SJSA1 (cell line): ENCODE results near the gene GJA5. TPM values are rescaled to one million over a fixed set of nuclear protein-coding genes. Genes with fewer than 3 reads are reported as not detected.

Experiments used
- DNase-seq, 2 experiments: peaks; one replicate each; pipeline ENCODE4 v3.0.0-alpha.2; 2015 to 2020; ENCODE audit warnings: low spot score in 2 of 2, low read depth in 1 of 2
- H3K27ac ChIP-seq: fragments of 250-450 bp; sonication (Bioruptor Pico); 2 replicates; pipeline ENCODE4 v1.5.1; 2020; ENCODE audit warnings: mild to moderate bottlenecking, moderate library complexity
- H3K27me3 ChIP-seq: fragments of 250-450 bp; sonication (Bioruptor Pico); replicated peaks from 2 replicates; pipeline ENCODE4 v1.5.1; 2020; ENCODE audit warnings: mild to moderate bottlenecking, moderate library complexity
- H3K36me3 ChIP-seq: fragments of 250-450 bp; sonication (Bioruptor Pico); 2 replicates; pipeline ENCODE4 v1.5.1; 2020; ENCODE audit warnings: mild to moderate bottlenecking
- H3K4me1 ChIP-seq: fragments of 250-450 bp; sonication (Bioruptor Pico); replicated peaks from 2 replicates; pipeline ENCODE4 v1.6.1; 2021; ENCODE audit warnings: mild to moderate bottlenecking
- H3K4me3 ChIP-seq: fragments of 250-450 bp; sonication (Bioruptor Pico); 2 replicates; pipeline ENCODE4 v1.5.1; 2020; ENCODE audit warnings: mild to moderate bottlenecking
- H3K9me3 ChIP-seq: fragments of 250-450 bp; sonication (Bioruptor Pico); replicated peaks from 2 replicates; pipeline ENCODE4 v1.5.1; 2020; ENCODE audit warnings: mild to moderate bottlenecking
- total RNA-seq: library from RNA; depleted of rRNA; stranded (reverse); fragments of >200 nt; shearing (Covaris generic); gene quantifications from 2 replicates; pipeline ENCODE4 v1.2.3, GENCODE V29; 2014

The GJA5 gene
- total RNA-seq, 1 experiment from 2014 or later: not detected

DNA sequence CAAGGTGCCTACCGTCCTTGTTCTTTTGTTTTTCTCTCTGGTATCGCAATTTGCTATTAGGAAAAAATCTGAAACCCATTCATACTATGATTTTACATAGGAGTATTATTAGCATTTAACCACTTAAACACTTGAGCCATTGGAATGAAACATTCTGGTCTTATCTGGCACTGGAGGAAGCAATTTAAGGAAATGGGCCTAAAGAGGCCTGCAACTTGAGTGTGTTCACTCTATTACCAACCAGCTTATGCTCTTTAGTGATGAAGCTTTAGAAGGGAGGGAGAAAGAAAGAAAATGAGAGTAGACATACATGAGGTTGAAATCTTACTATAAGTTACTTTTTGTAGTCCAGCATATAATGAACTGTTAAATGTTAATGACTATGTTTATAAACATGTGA, 5.7 kb downstream of the GJA5 start:
- H3K27me3 ChIP-seq: no peaks in the 10 kb centered on the region
- H3K36me3 ChIP-seq: no peaks in the 10 kb centered on the region
- no peak for DNase-seq
- H3K4me1 ChIP-seq: no peaks in the 10 kb centered on the region
- no peak overlapping the region for H3K4me3 ChIP-seq
- no peak overlapping the region for H3K27ac ChIP-seq
- no peaks in the 10 kb centered on the region for H3K9me3 ChIP-seq

DNA sequence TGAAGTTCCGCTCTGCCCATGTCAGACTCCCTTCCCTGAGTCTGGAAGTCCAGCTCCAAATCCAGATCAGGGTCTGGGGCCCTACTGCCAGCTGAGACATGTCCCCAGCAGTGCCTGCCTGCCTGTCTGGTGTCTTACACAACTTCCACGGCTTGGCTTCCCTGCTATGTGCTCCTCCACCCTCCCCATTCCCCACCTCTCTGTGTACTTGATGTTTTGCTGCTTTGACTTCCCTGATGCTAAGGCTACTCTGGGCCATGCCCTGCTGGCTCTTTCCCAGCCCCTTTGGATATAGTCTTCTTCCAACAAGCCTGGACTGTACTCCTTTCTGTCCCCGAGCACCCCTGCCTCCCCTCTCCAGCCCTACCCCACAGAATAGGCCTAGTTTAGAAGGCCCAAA, 7.3 kb downstream of the GJA5 start:
- no peaks in the 10 kb centered on the region for H3K4me1 ChIP-seq
- H3K9me3 ChIP-seq: no peaks in the 10 kb centered on the region
- H3K4me3 ChIP-seq: no peak overlapping the region
- DNase-seq: no peak
- no peak overlapping the region for H3K27ac ChIP-seq
- no peaks in the 10 kb centered on the region for H3K36me3 ChIP-seq
- no peaks in the 10 kb centered on the region for H3K27me3 ChIP-seq

DNA sequence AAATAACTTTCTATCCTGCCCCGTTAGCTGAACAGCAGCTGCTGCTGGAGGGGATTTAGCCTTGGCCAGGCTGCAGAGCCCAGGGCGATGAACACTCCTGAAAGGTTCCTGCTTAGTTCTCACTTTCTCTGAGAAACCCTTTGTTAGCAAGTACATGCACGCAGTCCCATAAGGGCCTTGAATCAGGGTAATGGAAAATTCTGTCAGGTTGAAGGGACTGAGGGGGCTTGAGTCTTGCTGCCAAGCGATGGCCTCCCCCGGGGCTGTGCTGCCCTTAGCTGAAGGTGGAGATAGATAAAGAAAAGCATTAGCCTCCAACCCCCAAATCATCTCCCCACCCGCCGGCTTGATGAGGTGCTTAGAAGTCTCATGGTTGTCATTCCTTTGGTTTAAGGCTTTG, 7.9 kb downstream of the GJA5 start:
- no peaks in the 10 kb centered on the region for H3K4me1 ChIP-seq
- H3K36me3 ChIP-seq: no peaks in the 10 kb centered on the region
- H3K27ac ChIP-seq: no peak overlapping the region
- no peaks in the 10 kb centered on the region for H3K27me3 ChIP-seq
- DNase-seq: no peak
- no peaks in the 10 kb centered on the region for H3K9me3 ChIP-seq
- no peak overlapping the region for H3K4me3 ChIP-seq

DNA sequence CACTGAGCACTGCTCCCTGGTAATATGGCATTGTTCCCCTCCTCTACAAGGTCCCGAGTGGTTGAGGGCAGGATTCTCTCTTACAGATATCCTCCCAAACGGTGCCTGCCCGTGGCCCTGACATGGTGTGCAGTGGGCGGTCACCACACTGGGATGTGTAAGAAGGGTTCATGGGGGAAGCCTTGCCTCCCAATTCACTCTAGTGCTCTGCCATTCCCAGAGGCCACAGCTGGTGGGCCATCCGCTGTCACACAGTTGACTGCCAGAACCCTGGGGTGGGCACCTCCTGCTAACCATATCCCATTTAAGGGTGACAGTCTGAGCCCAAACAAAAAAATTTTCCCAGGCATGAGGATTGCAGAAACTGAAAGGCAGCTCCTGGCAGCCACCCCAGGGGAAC, 9.1 kb downstream of the GJA5 start:
- Histone ChIP-seq H3K36me3 (no peaks in the 10 kb centered on the region), H3K9me3 (no peaks in the 10 kb centered on the region), H3K4me3 (no peak overlapping the region), H3K27ac (no peak overlapping the region), H3K27me3 (no peaks in the 10 kb centered on the region), H3K4me1 (no peaks in the 10 kb centered on the region)
- no peak for DNase-seq

DNA sequence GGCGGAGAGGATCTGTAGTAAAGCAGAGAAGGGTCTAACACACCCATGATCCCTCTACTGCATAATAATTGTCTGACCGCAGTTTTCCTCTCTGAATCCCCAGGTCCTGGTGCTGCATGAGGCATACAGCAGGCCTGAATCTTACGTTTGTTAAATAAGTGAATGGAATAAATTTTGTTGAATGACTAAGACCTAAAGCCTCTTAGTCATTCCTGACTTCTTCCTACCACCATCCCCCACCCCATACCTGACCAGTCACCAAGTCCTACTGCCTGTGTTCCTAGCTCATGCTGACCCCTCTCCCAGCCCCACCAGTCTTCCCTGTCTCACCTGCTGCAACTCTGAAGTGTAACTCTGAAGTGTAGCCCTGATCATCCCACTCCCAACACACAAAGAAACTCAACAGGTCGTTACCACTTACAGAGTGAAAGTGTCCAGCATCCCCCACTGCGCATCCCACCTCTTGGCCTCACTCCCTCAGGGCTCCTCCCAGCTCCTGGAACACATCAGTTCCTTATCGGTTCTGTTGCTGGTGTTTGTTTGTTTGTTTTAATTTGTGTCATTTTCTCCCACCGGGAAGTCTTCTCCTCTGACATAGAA, 9.7 kb downstream of the GJA5 start:
- no peaks in the 10 kb centered on the region for H3K9me3 ChIP-seq
- DNase-seq: no peak
- H3K4me3 ChIP-seq: no peak overlapping the region
- H3K27me3 ChIP-seq: no peaks in the 10 kb centered on the region
- no peaks in the 10 kb centered on the region for H3K36me3 ChIP-seq
- H3K4me1 ChIP-seq: no peaks in the 10 kb centered on the region
- no peak overlapping the region for H3K27ac ChIP-seq

DNA sequence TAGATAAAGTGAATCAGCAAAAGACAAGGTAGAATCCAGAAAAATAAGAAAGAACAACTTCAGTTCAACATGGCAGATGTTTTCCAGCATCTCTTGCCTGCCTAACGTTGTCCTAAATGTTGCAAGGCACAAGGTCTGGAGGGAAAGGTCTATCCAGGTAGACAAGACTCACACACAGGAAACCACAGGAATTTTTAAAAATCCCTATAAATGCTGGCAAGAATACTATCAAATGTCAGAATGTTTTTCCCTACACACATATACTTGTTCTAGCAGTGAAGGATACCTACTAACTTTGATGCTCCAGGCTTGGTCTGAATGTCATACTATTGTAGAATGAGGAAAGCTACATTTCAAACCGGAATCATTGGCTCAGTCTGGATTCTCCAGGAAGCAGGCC, 10.6 kb downstream of the GJA5 start:
- no peak for DNase-seq
- no peaks in the 10 kb centered on the region for H3K36me3 ChIP-seq
- no peaks in the 10 kb centered on the region for H3K27me3 ChIP-seq
- no peaks in the 10 kb centered on the region for H3K9me3 ChIP-seq
- no peaks in the 10 kb centered on the region for H3K4me1 ChIP-seq
- no peak overlapping the region for H3K4me3 ChIP-seq
- no peak overlapping the region for H3K27ac ChIP-seq

DNA sequence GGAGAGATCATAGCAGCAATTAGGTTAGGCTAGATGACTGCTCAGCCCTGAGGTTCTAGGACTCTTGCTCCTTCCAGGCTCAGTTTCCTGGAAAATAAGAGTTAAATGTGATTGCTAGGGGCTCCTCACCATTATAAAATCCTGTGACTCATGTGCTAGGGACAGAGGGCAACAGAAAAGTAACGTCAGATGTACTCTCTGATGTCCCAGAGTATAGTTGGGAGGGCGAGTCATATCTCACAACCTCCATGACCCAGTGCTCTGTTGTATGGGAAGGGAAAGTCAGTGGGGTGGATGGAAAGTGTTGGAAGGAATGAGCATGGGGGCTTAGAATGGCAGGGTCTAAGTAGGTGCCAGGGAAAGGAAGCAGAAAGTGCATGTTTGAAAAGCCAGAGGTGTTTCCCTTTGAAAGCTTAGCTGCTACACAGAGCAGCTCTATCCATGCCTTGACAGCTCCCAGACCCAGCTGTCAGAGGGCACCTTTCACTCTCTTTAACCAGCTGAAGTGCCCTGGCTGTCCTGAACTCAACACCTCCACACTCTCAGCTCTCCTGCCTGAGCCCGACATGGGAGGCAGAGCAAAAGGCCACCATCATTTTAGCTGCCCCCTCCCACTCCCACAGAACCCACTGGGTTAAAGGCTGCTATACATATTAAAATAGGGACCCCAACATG, 11.6 kb downstream of the GJA5 start:
- DNase-seq: no peak
- Histone ChIP-seq H3K27ac (no peak overlapping the region), H3K4me3 (no peak overlapping the region), H3K9me3 (no peaks in the 10 kb centered on the region), H3K27me3 (no peaks in the 10 kb centered on the region), H3K4me1 (no peaks in the 10 kb centered on the region), H3K36me3 (no peaks in the 10 kb centered on the region)

DNA sequence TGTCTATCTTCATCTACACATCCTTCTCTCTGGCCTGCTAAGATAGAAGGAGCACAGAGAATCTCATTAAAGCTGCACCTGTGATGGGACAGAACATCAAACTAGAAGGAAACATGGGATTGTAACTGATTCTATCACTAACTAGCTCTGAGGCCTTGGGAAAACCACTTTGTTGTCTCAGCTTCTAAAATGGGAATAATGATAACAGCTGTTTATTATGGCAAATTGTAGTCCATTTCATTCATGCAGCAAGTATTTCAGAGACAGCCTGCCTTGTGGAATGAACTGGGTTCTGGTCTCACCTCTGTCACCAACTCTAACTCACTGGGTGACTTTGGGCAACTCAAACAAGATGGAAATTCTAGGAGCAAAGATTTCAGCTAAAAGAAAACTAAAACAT, 12.4 kb downstream of the GJA5 start:
- Histone ChIP-seq H3K27ac (no peak overlapping the region), H3K4me1 (no peaks in the 10 kb centered on the region), H3K27me3 (no peaks in the 10 kb centered on the region), H3K36me3 (no peaks in the 10 kb centered on the region), H3K9me3 (no peaks in the 10 kb centered on the region), H3K4me3 (no peak overlapping the region)
- no peak for DNase-seq

DNA sequence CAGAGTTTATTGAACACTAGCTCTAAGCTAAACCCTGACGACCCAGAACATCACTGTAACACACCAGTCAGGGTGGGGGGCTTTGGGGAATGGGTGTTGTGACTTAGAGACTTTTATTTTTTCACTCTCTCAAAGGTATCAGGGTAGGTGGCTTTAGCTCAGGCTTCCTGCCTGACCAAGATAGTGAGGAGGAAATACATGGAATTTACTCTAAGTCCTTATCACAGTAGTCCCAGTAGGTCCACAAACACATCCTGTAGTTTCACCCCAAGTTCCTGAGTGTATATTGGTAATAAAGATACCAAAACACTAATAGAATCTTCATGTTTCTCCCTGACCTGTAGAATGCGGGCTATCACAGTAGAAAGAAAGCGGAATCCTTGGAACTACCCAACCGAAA, 15.1 kb downstream of the GJA5 start:
- H3K4me1 ChIP-seq: no peaks in the 10 kb centered on the region
- H3K27ac ChIP-seq: no peak overlapping the region

DNA sequence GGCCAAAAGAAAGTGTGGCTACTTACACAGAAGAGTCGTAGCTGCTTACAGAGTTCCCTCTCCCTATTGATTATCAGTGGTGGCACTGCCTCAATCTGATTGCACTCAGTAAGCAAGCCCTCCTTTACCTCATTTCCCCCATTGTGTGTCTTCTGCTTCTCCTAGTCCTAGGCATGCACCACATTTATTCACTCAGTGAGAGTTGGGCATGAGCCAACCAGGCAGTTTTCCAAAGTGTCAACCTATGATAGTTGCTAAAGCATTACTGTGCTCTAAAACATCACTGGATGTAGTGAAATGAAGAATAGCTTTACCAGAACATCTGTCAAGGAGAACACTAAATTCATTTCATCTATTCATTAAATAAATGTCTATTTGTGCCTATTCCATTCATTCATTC, 19.3 kb downstream of the GJA5 start:
- Histone ChIP-seq H3K4me3 (no peak overlapping the region), H3K27ac (no peak overlapping the region), H3K36me3 (no peaks in the 10 kb centered on the region), H3K27me3 (no peaks in the 10 kb centered on the region; the same call in 1 of the 2 replicates), H3K9me3 (no peaks in the 10 kb centered on the region), H3K4me1 (no peaks in the 10 kb centered on the region)
- no peak for DNase-seq

More for the DNA sequence above, 15.1 kb downstream of the GJA5 start:
- H3K36me3 ChIP-seq: no peaks in the 10 kb centered on the region
- no peak for DNase-seq
- H3K4me3 ChIP-seq: no peak overlapping the region
- no peaks in the 10 kb centered on the region for H3K27me3 ChIP-seq
- H3K9me3 ChIP-seq: no peaks in the 10 kb centered on the region

DNA sequence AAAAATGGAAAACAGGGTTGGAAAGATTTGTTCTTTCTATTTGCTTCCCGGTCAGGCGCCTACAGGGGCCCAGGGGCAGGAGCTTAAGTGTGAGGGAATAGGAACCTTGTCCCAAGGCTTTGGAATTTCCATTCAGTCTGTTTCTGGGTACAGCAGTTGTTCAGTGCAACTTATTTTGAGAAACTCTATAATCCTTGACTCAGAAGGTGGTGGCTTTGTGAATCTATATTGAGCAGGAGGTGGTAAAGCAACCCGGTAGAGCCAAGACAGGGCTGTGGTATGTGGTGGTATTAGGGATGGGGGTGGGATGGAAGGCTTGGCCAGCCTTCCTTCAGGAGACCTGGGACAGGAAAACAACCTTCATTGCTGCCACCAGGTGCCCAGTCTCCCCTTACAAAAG, 20.0 kb downstream of the GJA5 start:
- Histone ChIP-seq H3K36me3 (no peaks in the 10 kb centered on the region), H3K4me3 (no peak overlapping the region), H3K4me1 (no peaks in the 10 kb centered on the region), H3K27me3 (no peaks in the 10 kb centered on the region; the same call in 1 of the 2 replicates), H3K27ac (no peak overlapping the region), H3K9me3 (no peaks in the 10 kb centered on the region)
- DNase-seq: no peak

DNA sequence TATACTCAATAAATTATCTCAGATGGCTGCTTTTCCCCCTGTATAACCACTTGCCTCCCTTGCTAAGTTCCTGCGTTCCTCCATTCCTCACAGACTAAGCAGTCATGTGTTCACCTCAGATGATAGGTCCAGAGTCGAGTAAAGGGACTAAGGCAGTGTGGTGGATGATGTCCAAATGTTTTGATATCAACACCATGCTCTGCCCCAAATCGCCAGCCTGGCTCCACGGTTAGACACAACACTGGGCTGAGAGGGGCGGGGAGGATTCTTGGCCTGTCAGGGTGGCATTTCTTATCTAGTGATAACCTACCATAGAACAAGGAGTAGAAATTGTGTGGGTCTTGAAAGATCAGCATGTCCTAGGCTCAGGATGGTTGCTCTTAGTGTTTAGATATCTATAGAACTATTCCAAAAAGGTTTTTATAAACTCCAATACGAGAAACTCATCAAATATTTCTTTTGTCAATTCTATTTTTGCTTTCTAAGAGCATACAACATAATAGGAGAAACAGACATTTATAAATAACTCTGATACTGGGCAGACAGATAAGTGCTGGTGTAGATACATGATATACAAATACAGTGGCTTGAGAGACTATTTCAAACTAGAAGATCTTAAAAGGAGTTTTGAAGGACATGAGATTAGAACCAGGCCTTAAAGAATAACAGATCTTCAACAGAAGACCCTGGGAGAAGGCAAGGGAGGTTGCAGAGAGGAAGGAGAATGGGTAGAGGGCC, 21.5 kb downstream of the GJA5 start:
- Histone ChIP-seq H3K36me3 (no peaks in the 10 kb centered on the region), H3K4me3 (no peak overlapping the region), H3K4me1 (no peaks in the 10 kb centered on the region), H3K27ac (no peak overlapping the region), H3K9me3 (no peaks in the 10 kb centered on the region), H3K27me3 (no peaks in the 10 kb centered on the region; the same call in 1 of the 2 replicates)
- no peak for DNase-seq

DNA sequence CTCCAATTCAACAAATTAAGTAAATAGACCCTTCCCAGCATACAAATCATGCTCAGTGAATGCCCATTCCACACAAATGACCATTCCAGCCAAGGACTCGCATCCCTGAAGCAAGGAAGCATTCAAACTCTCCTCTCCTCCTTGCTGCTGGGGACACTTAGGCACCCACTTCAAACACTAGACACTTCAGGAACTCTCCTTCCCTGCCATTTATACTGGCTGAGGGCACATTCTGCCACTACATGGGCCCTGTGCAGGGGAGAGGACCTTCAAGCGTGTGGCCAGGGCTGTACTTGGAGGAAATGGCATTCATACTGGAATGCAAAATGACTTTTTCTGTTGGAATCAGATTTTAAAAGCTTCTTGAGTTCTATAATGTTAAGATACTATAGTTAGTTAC, 22.3 kb downstream of the GJA5 start:
- H3K9me3 ChIP-seq: no peaks in the 10 kb centered on the region
- no peak for DNase-seq
- no peak overlapping the region for H3K27ac ChIP-seq
- H3K36me3 ChIP-seq: no peaks in the 10 kb centered on the region
- H3K27me3 ChIP-seq: no peaks in the 10 kb centered on the region; the same call in none of the 2 replicates
- no peaks in the 10 kb centered on the region for H3K4me1 ChIP-seq
- H3K4me3 ChIP-seq: no peak overlapping the region

DNA sequence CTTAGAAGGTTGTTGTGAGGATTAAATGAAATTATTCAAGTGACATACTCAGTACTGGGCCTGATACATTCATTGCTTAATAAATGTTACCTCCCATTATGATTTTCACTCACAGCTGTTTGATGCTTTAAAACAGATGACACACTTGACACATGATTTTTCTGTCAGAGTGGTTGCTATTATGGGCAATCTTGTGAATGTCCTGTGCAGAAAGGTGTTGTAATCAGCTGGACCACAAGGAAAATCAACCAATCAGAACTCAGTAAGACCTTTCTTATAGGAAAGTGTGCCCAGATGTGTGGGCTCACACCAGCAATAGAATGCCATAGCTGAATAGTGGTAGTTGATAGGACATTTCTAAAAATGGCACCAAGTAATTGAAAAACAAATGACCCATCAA, 23.5 kb downstream of the GJA5 start:
- no peak for DNase-seq
- Histone ChIP-seq H3K4me1 (no peaks in the 10 kb centered on the region), H3K27ac (no peak overlapping the region), H3K4me3 (no peak overlapping the region), H3K27me3 (no peaks in the 10 kb centered on the region; the same call in none of the 2 replicates), H3K36me3 (no peaks in the 10 kb centered on the region), H3K9me3 (no peaks in the 10 kb centered on the region)
